HG03175 (cell line): ENCODE results near the gene ACSL1.

Source experiments
- ATAC-seq: cut with Tn5 transposase; IDR thresholded peaks from one replicate; pipeline ENCODE4 v1.9.1; 2021; ENCODE audit warnings: mild to moderate bottlenecking, moderate library complexity; ENCODE audit not compliant: unreplicated experiment

The ACSL1 gene

GRCh38 chr4:184825896-184826690, at the start of gene ACSL1:
Gene ACSL1, minus strand, starts transcription at chr4:184825968. Its CDS starts 22,454 bp downstream, at chr4:184803514.
- peak; percentile 76 for ATAC-seq

GRCh38 chr4:184873054-184873453, 47.3 kb upstream of the ACSL1 start:
- ATAC-seq: no peak

GRCh38 chr4:184870718-184871117, 45.0 kb upstream of the ACSL1 start:
- ATAC-seq: no peak

- no peak for ATAC-seq
These were observed 42.9 kb upstream of the ACSL1 start for GRCh38 chr4:184868623-184869022.

GRCh38 chr4:184863916-184864315, 38.1 kb upstream of the ACSL1 start:
- ATAC-seq: no peak

GRCh38 chr4:184861047-184861446, 35.3 kb upstream of the ACSL1 start:
- ATAC-seq: no peak

- ATAC-seq: peak; percentile 61
These were observed 34.4 kb upstream of the ACSL1 start for GRCh38 chr4:184860018-184860779.

- no peak for ATAC-seq
These were observed 31.8 kb upstream of the ACSL1 start for GRCh38 chr4:184857441-184858121.

- ATAC-seq: peak; percentile 45
These were observed 30.5 kb upstream of the ACSL1 start for GRCh38 chr4:184856277-184856609.

- no peak for ATAC-seq
These were observed 28.9 kb upstream of the ACSL1 start for GRCh38 chr4:184854673-184855072.

- ATAC-seq: no peak
These were observed 27.7 kb upstream of the ACSL1 start for GRCh38 chr4:184853436-184853835.

- ATAC-seq: no peak
These were observed 26.1 kb upstream of the ACSL1 start for GRCh38 chr4:184851886-184852285.

GRCh38 chr4:184851200-184851541, 25.4 kb upstream of the ACSL1 start:
- peak; percentile 74 for ATAC-seq

GRCh38 chr4:184850431-184851199, 24.8 kb upstream of the ACSL1 start:
- ATAC-seq: peak; percentile 40

GRCh38 chr4:184850018-184850417, 24.2 kb upstream of the ACSL1 start:
- ATAC-seq: no peak

GRCh38 chr4:184849185-184849584, 23.4 kb upstream of the ACSL1 start:
- ATAC-seq: no peak

- no peak for ATAC-seq
These were observed 22.7 kb upstream of the ACSL1 start for GRCh38 chr4:184848510-184848909.

GRCh38 chr4:184846531-184846930, 20.8 kb upstream of the ACSL1 start:
- ATAC-seq: no peak

GRCh38 chr4:184845367-184846021, 19.7 kb upstream of the ACSL1 start:
- no peak for ATAC-seq

- no peak for ATAC-seq
These were observed 19.0 kb upstream of the ACSL1 start for GRCh38 chr4:184844742-184845141.
